Measurements from ENCODE around the gene GLOD5.
"Not testable (repeated sequence)": the region's sequence is repeated elsewhere in the genome, so short reads cannot be mapped to it uniquely, and the experiment has no call there.

GLOD5 gene

GRCh38 chrX:48794340-48794910 lies 32.9 kb downstream of the GLOD5 start:
- no peak for DNase-seq (ENCODE audit: low read depth)

DNA sequence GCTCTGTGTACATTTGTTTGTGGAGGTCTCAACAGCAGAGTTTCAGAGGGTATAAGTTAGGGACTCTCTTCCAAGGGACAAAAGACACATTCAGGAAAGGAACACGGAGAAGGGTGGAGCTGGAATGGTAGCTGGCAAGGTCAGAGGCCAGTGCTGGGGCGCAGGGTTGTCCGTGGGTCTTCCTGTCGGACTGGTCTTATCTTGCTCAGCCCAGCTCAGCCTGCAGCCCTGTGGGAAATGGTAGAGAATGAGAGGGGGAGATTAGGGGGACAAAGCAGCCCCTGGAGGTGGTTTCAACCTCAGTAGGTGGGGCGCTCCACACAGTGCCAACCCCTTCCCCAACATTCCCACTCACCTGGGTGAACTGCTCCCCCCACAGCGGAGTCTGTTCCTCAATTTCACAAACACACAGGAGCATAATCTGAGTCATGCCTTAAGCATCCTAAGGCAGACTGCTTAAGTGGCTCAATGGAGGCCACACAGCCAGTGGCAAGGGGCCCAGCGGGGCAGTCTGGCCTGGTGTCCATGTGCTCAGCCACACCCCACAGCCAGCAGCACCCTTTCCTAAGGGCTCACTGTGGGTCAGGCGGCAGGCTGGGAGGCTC lies 33.5 kb downstream of the GLOD5 start:
- DNase-seq (ENCODE audit: low read depth): no peak

- DNase-seq (ENCODE audit: low read depth): no peak
Measured at GRCh38 chrX:48798318-48798717, 36.8 kb downstream of the GLOD5 start.

DNA sequence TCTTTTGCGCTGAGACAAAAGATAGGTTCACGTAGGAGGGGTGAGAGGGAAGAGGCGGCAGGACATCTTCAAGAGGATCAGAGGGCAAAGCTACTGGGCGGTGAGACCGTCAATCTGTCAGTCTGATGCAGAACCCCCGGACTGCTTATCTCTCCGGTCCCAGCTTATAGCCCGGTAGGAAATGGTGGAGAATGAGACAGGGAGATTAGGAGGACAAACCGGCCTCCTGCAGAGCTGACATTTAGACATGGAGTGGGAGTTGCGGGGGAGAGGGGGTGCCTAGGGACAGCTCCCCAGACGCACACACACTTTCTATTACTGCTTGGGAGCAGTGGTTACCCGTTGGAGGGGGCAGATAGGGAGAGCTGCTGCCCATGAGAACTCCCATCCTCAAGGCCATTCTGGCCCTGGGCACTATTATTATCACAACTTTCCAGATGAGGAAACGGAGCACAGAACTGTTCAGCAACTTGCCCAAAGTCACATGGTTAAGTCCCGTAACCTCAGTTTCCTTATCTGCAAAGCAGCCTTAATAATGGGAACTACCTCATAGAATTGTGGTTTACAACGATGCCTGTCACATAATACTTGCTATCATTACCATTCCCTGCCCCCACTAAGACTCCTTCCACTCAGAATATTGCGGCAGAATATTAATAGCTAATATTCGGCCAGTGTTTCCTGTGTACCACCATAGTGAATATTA lies 39.2 kb downstream of the GLOD5 start:
- no peak for DNase-seq (ENCODE audit: low read depth)

- DNase-seq (ENCODE audit: low read depth): peak; percentile 91
Measured at GRCh38 chrX:48801280-48802088, 39.9 kb downstream of the GLOD5 start, which contains the start of gene HDAC6. Gene HDAC6 (plus strand): TSS chrX:48802067. CDS start chrX:48802693, 626 bp downstream.

- DNase-seq (ENCODE audit: low read depth): peak; percentile 52
Measured at GRCh38 chrX:48802089-48802904, 40.8 kb downstream of the GLOD5 start.

- no peak for DNase-seq (ENCODE audit: low read depth)
Measured at GRCh38 chrX:48802905-48803200, 41.3 kb downstream of the GLOD5 start.

- DNase-seq (ENCODE audit: low read depth): no peak
Measured at GRCh38 chrX:48806081-48806480, 44.5 kb downstream of the GLOD5 start.

- no peak for DNase-seq (ENCODE audit: low read depth)
Measured at GRCh38 chrX:48813644-48814043, 52.1 kb downstream of the GLOD5 start.

DNA sequence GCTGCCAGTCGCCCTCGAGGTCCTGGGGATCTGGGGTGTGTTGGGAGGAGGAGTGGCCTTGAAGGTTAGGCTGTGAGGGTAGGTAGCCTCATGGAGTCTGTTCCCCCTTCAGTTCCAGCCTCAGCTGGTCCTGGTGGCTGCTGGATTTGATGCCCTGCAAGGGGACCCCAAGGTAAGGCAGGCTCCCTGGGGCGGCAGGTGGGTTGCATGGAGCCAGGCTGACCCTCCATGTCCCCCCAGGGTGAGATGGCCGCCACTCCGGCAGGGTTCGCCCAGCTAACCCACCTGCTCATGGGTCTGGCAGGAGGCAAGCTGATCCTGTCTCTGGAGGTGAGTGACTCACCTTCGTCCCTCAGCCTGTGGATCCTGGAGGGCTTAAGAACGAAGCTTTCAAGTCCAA lies 53.2 kb downstream of the GLOD5 start:
- no peak for DNase-seq (ENCODE audit: low read depth)

- no peak for DNase-seq (ENCODE audit: low read depth)
Measured at GRCh38 chrX:48815266-48815665, 53.7 kb downstream of the GLOD5 start.

DNA sequence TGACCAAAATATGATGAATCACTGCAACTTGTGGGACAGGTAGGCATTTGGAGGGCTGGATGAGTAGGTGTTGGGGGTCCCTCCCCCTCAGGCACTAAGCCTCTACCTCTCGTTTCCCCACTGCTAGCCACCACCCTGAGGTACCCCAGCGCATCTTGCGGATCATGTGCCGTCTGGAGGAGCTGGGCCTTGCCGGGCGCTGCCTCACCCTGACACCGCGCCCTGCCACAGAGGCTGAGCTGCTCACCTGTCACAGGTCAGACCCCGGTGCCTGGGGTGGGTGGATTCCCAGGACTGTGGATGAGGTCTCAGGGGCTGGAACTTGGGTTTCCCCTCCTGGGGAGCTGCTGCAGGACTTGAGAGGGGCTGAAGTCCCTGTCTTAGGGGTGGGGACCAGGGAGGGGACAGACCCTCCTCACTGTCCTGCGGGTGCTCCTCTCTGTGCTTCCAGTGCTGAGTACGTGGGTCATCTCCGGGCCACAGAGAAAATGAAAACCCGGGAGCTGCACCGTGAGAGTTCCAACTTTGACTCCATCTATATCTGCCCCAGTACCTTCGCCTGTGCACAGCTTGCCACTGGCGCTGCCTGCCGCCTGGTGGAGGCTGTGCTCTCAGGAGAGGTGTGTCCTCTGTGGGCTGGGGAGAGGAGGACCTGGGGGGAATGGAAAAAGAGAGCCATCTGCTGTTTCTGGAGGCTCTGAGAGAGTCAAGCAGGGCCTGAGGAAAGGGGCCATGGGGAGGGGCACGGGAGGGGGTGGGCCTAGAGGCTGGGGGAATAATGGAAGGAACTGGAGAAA lies 54.7 kb downstream of the GLOD5 start:
- DNase-seq (ENCODE audit: low read depth): no peak

- no peak for DNase-seq (ENCODE audit: low read depth)
Measured at GRCh38 chrX:48818098-48818497, 56.6 kb downstream of the GLOD5 start.

DNA sequence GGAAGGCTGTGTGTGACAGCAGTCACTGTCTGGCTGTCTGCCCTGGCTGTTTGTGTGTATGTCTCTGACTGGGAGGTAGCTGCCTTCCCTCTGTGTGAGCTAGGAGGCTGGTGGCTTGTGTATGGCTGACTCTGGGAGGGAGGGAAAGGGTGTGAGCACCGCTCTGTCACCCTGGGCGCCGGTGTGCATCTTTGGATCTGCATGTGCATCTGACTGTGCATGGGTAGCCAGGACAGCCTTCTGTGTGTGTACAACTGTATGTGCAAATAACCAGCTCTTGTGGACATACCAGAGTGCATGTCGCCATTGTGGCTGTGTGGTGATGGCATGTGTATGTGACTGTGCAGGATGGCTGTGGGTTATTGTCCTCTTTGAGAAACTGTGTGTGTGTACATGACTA lies 57.3 kb downstream of the GLOD5 start:
- DNase-seq (ENCODE audit: low read depth): no peak

DNA sequence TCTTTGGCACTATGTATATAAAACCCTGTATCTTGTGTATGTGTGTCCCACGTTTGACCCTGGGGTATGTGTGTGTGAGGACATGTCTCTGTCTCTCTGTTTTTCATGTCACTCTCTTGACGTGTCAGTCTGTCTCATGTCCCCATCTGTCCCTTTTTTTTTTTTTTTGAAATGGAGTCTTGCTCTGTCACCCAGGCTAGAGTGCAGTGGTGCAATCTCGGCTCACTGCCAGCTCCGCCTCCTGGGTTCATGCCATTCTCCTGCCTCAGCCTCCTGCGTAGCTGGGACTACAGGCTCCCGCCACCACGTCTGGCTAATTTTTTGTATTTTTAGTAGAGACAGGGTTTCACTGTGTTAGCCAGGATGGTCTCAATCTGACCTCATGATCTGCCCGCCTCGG lies 57.8 kb downstream of the GLOD5 start:
- not testable (repeated sequence) for DNase-seq (ENCODE audit: low read depth)

DNA sequence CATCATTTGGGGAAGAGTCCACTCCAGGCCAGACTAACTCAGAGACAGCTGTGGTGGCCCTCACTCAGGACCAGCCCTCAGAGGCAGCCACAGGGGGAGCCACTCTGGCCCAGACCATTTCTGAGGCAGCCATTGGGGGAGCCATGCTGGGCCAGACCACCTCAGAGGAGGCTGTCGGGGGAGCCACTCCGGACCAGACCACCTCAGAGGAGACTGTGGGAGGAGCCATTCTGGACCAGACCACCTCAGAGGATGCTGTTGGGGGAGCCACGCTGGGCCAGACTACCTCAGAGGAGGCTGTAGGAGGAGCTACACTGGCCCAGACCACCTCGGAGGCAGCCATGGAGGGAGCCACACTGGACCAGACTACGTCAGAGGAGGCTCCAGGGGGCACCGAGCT lies 61.5 kb downstream of the GLOD5 start:
- DNase-seq (ENCODE audit: low read depth): no peak

Data from activated T-cell treated with anti-CD3 and anti-CD28 coated beads for 24 hours (primary cell).